A673 (cell line): ENCODE data around the gene ANKRD34A. TPM values are rescaled to one million over a fixed set of nuclear protein-coding genes. Genes with fewer than 3 reads are reported as not detected.

Source experiments
- BruUV-seq: library from RNA; stranded (reverse); fragments of 400-500 nt; replicated peaks from 2 replicates; lab custom pipeline; 2021; lab: Mats Ljungman, UMichigan
- CTCF ChIA-PET: fragments of 300-600 bp; sonication (Branson Sonifier 250); formaldehyde crosslinking; loops from one replicate; lab custom pipeline; 2022; ENCODE audit warnings: antibody characterized with exemption; lab: Charles Lee
- POLR2A ChIA-PET: fragments of 300-600 bp; sonication (Branson Sonifier 250); formaldehyde crosslinking; loops from one replicate; lab custom pipeline; 2022; ENCODE audit warnings: antibody characterized with exemption; ENCODE audit not compliant: low non-redundant PET; lab: Charles Lee
- DNase-seq: peaks from one replicate; pipeline ENCODE4 v3.0.0-alpha.2; 2015; ENCODE audit warnings: low spot score
- H3K27ac ChIP-seq: fragments of 200-600 bp; sonication (generic); 2 replicates; pipeline ENCODE4 v1.5.1; 2016; ENCODE audit warnings: mixed run types, low read depth, mild to moderate bottlenecking, mixed read lengths, antibody characterized with exemption, low read length; ENCODE audit not compliant: poor library complexity, severe bottlenecking
- H3K27me3 ChIP-seq: fragments of 200-600 bp; sonication (generic); replicated peaks from 2 replicates; pipeline ENCODE4 v1.6.1; 2017; ENCODE audit warnings: mixed run types, low read depth, mild to moderate bottlenecking, mixed read lengths, antibody characterized with exemption, low read length; ENCODE audit not compliant: insufficient read depth, poor library complexity
- H3K36me3 ChIP-seq: fragments of 200-600 bp; sonication (generic); 2 replicates; pipeline ENCODE4 v1.6.1; 2016; ENCODE audit warnings: mixed run types, mild to moderate bottlenecking, mixed read lengths, antibody characterized with exemption, low read length; ENCODE audit not compliant: insufficient read depth, poor library complexity, severe bottlenecking
- H3K4me1 ChIP-seq: fragments of 200-600 bp; sonication (generic); 2 replicates; pipeline ENCODE4 v1.6.1; 2017; ENCODE audit warnings: mixed run types, mild to moderate bottlenecking, mixed read lengths, antibody characterized with exemption, low read length; ENCODE audit not compliant: insufficient read depth, poor library complexity, severe bottlenecking
- H3K4me3 ChIP-seq: fragments of 200-600 bp; sonication (generic); 2 replicates; pipeline ENCODE4 v1.5.1; 2016; ENCODE audit warnings: low read depth, mixed run types, mild to moderate bottlenecking, mixed read lengths, low read length; ENCODE audit not compliant: poor library complexity, severe bottlenecking
- H3K9me3 ChIP-seq: fragments of 200-600 bp; sonication (generic); 2 replicates; pipeline ENCODE4 v1.6.1; 2016; ENCODE audit warnings: mixed run types, low read depth, mild to moderate bottlenecking, mixed read lengths, antibody characterized with exemption, low read length; ENCODE audit not compliant: poor library complexity, severe bottlenecking
- CTCF ChIP-seq: fragments of 300-800, 200-600 bp; sonication (generic); conservative IDR thresholded peaks from 2 replicates; pipeline ENCODE4 v1.5.1; 2017; ENCODE audit warnings: low read depth, mild to moderate bottlenecking, antibody characterized with exemption, low read length, moderate library complexity, mixed read lengths
- EZH2 ChIP-seq: fragments of 200-600 bp; sonication (generic); IDR thresholded peaks from 2 replicates; pipeline ENCODE4 v1.6.1; 2017; ENCODE audit warnings: borderline replicate concordance, low read depth, mild to moderate bottlenecking, mixed read lengths, antibody characterized with exemption, low read length; ENCODE audit not compliant: poor library complexity, severe bottlenecking
- intact Hi-C: fragments of 100-400 bp; cut with micrococcal nuclease; formaldehyde crosslinking; loops from one replicate; pipeline ENCODE4 v1.10.0; 2022; ENCODE audit not compliant: unreplicated experiment
- total RNA-seq: library from RNA; stranded (reverse); gene quantifications from 2 replicates; pipeline ENCODE4 v1.2.3, GENCODE V29; 2021

Gene ANKRD34A
- total RNA-seq, 1 experiment from 2014 or later = 1.6 TPM

GRCh38 chr1:146010126-146010738 is 45.9 kb upstream of the ANKRD34A start:
- CTCF ChIA-PET = no interaction called here
- no TSS peak for BruUV-seq
- TF ChIP-seq CTCF (no peak), EZH2 (no peak)
- H3K36me3 ChIP-seq = no peaks in the 10 kb centered on the region
- intact Hi-C loops = no loop called here
- no peaks in the 10 kb centered on the region for H3K9me3 ChIP-seq
- POLR2A ChIA-PET = no interaction called here
- no peak for DNase-seq
- H3K27ac ChIP-seq = no peak overlapping the region
- no peaks in the 10 kb centered on the region for H3K27me3 ChIP-seq
- H3K4me1 ChIP-seq = peaks cover 3% of the 10 kb centered on the region
- H3K4me3 ChIP-seq = no peak overlapping the region

DNA sequence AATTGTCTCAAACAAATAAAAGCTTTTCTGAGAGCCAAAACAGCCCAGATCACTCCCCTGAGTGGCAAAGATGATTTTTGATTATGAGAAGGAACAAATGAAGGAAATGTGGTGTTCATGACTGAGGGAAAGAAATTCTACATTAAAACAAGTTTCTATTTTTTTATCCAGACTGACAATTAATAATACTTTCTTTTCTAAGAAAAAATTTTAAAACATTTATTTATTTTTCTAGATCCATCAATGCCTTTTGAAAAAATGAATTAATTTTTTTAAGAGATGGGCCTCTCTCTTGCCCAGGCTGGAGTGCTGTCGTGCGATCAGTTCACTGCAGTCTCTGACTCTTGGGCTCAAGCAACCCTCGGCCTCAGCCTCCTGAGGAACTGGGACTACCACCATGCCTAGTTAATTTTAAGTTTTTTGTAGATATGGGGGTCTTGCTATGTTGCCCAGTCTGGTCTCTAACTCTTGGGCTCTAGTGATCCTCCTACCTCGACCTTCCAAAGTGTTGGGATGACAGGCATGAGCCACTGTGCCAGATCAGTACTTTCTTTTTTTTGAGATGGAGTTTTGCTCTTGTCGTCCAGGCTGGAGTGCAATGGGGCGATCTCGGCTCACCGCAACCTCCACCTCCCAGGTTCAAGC is 43.2 kb upstream of the ANKRD34A start:
- ChIA-PET CTCF (interaction anchor here (0.6 to 2.4 kb wide), 8 partner anchors 28 to 177 kb away, joined by 4 to 26 read pairs (median 6); partner anchors contain the start of genes ANKRD34A, NUDT17, POLR3GL and RBM8A), POLR2A (no interaction called here)
- intact Hi-C loops = loop anchor here (2.0 kb wide), 1 partner anchor 115 kb away; no protein-coding TSS in a partner anchor
- BruUV-seq = no TSS peak
- TF ChIP-seq CTCF (no peak; the same call in 1 of the 2 replicates), EZH2 (no peak)
- H3K4me3 ChIP-seq = no peak overlapping the region
- no peaks in the 10 kb centered on the region for H3K27me3 ChIP-seq
- H3K4me1 ChIP-seq = peaks cover 3% of the 10 kb centered on the region
- H3K27ac ChIP-seq = no peak overlapping the region
- DNase-seq = no peak
- H3K36me3 ChIP-seq = no peaks in the 10 kb centered on the region
- H3K9me3 ChIP-seq = no peaks in the 10 kb centered on the region

DNA sequence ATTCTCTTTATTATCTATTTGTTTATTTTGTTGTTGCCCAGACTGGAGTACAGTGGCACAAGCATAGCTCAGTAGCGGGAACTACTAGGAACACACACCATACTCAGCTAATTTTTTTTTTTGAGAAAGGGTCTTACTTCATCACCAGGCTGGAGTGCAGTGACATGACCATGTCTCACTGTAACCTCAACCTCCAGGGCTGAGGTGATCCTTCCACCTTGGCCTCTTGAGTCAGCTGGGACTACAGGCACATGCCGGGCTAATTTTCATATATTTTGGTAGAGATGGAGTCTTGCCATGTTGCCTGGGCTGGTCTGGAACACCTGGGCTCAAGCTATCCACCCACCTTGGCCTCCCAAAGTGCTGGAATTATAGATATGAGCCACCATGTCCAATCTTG is 37.3 kb upstream of the ANKRD34A start:
- Histone ChIP-seq H3K4me1 (peaks cover 16% of the 10 kb centered on the region), H3K4me3 (no peak overlapping the region), H3K27me3 (no peaks in the 10 kb centered on the region), H3K27ac (no peak overlapping the region), H3K9me3 (no peaks in the 10 kb centered on the region), H3K36me3 (no peaks in the 10 kb centered on the region)
- POLR2A ChIA-PET = no interaction called here
- CTCF ChIA-PET = interaction anchor here (0.6 to 1.2 kb wide), 2 partner anchors 24 to 26 kb away, joined by 3 to 4 read pairs; no protein-coding TSS in a partner anchor
- BruUV-seq = no TSS peak
- TF ChIP-seq EZH2 = no peak
- TF ChIP-seq CTCF = no peak
- no peak for DNase-seq
- intact Hi-C loops = loop anchor here (2.0 kb wide), 1 partner anchor 21 kb away; no protein-coding TSS in a partner anchor
